GM12878 (cell line): ENCODE results near the gene MEIOSIN. TPM values are rescaled to one million over a fixed set of nuclear protein-coding genes. Genes with fewer than 3 reads are reported as not detected.

ENCODE experiments used
- BHLHE40 ChIP-seq, 2 experiments: fragments of 450-650 bp in 1 of 2; IDR thresholded peaks; 2 replicates each; pipeline ENCODE4 v1.6.1; 2011 to 2017; ENCODE audit warnings: low read depth in 2 of 2, borderline replicate concordance in 1 of 2, improper control_type of control experiment in 1 of 2, low read length in 1 of 2, mild to moderate bottlenecking in 1 of 2
- E2F8 ChIP-seq: fragments of 450-650 bp; IDR thresholded peaks from 2 replicates; pipeline ENCODE4 v1.6.1; 2018; ENCODE audit warnings: mild to moderate bottlenecking, low read depth, moderate library complexity; ENCODE audit not compliant: partially characterized antibody
- HCFC1 ChIP-seq: fragments of 150-350 bp; IDR thresholded peaks from 2 replicates; pipeline ENCODE4 v1.6.1; 2014; ENCODE audit warnings: low read length
- JUNB ChIP-seq: IDR thresholded peaks from 2 replicates; pipeline ENCODE4 v1.6.1; 2016; ENCODE audit warnings: antibody characterized with exemption, mild to moderate bottlenecking
- KAT2A ChIP-seq: conservative IDR thresholded peaks from 2 replicates; pipeline ENCODE4 v1.6.1; 2011; ENCODE audit warnings: low read depth, low read length; ENCODE audit not compliant: control insufficient read depth
- MLLT1 ChIP-seq: fragments of 450-650 bp; IDR thresholded peaks from 2 replicates; pipeline ENCODE4 v1.6.1; 2016; ENCODE audit warnings: mild to moderate bottlenecking
- RUNX3 ChIP-seq: IDR thresholded peaks from 2 replicates; pipeline ENCODE4 v1.6.1; 2012; ENCODE audit warnings: low read length, inconsistent platforms
- SIN3A ChIP-seq: IDR thresholded peaks from 2 replicates; pipeline ENCODE4 v1.6.1; 2012; ENCODE audit warnings: low read depth, low read length, improper control_type of control experiment
- SP1 ChIP-seq: IDR thresholded peaks from one replicate; pipeline ENCODE4 v1.6.1; 2011; ENCODE audit warnings: low read depth, low read length
- SREBF2 ChIP-seq: IDR thresholded peaks from 2 replicates; pipeline ENCODE4 v1.6.1; 2012; ENCODE audit warnings: mild to moderate bottlenecking, low read length
- SRF ChIP-seq, 2 experiments: IDR thresholded peaks; 2 replicates each; pipeline ENCODE4 v1.6.1; 2011; ENCODE audit warnings: low read depth in 2 of 2, low read length in 2 of 2, mild to moderate bottlenecking in 1 of 2, moderate library complexity in 1 of 2
- TARDBP ChIP-seq: IDR thresholded peaks from 2 replicates; pipeline ENCODE4 v1.6.1; 2016; ENCODE audit warnings: borderline replicate concordance
- TCF12 ChIP-seq: IDR thresholded peaks from 2 replicates; pipeline ENCODE4 v1.6.1; 2011; ENCODE audit warnings: low read depth, mild to moderate bottlenecking, low read length
- ZNF207 ChIP-seq: fragments of 450-650 bp; IDR thresholded peaks from 2 replicates; pipeline ENCODE4 v1.6.1; 2014; ENCODE audit warnings: antibody characterized with exemption, mild to moderate bottlenecking, borderline replicate concordance
- polyA plus RNA-seq, 11 experiments: library from polyadenylated mRNA; depleted of rRNA in 4 of 11; unstranded in 6 of 11; stranded (reverse) in 5 of 11; fragments of >200 nt; fragmentation: Nextera tagmentation in 4 of 11; fragmentation: Illumina TruSeq in 1 of 11; extraction: Ambion mirVana in 4 of 11; extraction: Trizol in 1 of 11; gene quantifications; 1 replicate in 1 of 11; 2 replicates in 10 of 11; pipeline versions ENCODE4 v1.2.1 to v1.2.3, GENCODE V29; 2011 to 2016; ENCODE audit warnings: inconsistent platforms in 2 of 11, missing spikeins in 2 of 11, low read depth in 1 of 11
- total RNA-seq, 4 experiments: library from RNA; depleted of rRNA in 3 of 4; stranded (reverse); fragments of >200 nt in 3 of 4; fragmentation: Illumina TruSeq in 1 of 4; extraction: Trizol in 1 of 4; gene quantifications; 2 replicates each; pipeline versions ENCODE4 v1.2.1 to v1.2.3, GENCODE V29; 2013 to 2021
- TF ChIP-seq, protein P1 (sequence below): IDR thresholded peaks from 2 replicates; pipeline ENCODE4 v1.6.1; 2012; ENCODE audit warnings: low read depth, low read length, improper control_type of control experiment
- TF ChIP-seq, protein P2 (sequence below), 3 experiments: IDR thresholded peaks in 2 of 3; conservative IDR thresholded peaks in 1 of 3; 2 replicates each; pipeline ENCODE4 v1.5.1; 2011; ENCODE audit warnings: low read depth in 3 of 3, low read length in 3 of 3, mild to moderate bottlenecking in 3 of 3, control low read depth in 2 of 3, moderate library complexity in 2 of 3, inconsistent platforms in 1 of 3, mixed read lengths in 1 of 3; ENCODE audit not compliant: control insufficient read depth in 2 of 3, insufficient read depth in 1 of 3; ENCODE audit errors: extremely low read depth in 1 of 3
- TF ChIP-seq, protein P3 (sequence below): IDR thresholded peaks from 2 replicates; pipeline ENCODE4 v1.6.1; 2012; ENCODE audit warnings: improper control_type of control experiment, low read depth, low read length; ENCODE audit not compliant: insufficient replicate concordance

The MEIOSIN gene
- total and polyA plus RNA-seq, 10 of the 15 experiments (the other 5 are each of a cell fraction or from before 2014, with no cell fraction given) = 0.05 to 0.66 (median 0.14) TPM; not detected in 4

DNA sequence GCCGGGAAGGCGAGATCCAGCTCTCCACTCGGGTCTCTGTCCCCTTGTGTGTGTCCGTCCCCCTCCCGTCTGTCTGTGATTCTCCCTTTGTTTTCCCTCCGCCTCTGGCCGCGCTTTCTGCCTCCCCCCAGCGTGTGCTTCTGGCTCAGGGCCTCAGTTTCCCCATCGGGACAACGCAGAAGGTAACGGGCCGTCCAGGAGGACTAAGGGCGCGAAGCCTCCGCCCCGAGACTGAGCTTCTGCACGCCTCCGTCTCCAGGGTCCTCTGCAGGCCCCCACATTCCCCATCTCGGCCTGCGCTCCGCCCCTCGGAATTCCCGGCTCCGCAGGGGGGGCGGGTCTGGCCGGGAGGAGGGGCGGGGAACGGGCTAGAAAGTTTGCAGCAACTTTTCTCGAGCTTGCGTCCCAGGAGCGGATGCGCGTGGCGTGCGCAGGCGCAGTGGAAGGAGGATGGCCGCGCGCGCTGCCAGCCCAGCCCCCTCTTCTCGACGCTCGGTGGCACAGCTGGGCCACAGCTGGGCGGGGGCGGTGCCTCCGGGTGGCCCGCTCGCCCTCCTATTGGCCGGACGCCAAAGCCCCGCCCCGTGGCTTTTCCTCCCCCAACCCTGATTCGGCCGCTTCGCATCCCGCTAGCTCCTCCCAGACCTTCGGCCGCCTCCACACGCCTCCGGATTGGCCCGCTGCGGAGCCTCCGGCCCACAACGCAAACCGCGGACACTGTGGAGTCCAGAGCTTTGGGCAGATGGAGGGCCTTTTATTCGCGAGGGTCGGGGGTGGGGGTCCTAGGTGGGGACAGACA, 35.9 kb downstream of the MEIOSIN start, which contains the start of gene SIX5 (continued):
- no peak for TF ChIP-seq E2F8
- TF ChIP-seq MLLT1 = peak; percentile 35
- no peak for TF ChIP-seq KAT2A
- peak; percentile 29 to 77; a peak in 2 of 4 replicates for TF ChIP-seq BHLHE40 (IDR thresholded peaks at IDR 0.05; ENCODE audit: borderline replicate concordance in 1 of 2, low read depth in 2 of 2, low read length in 1 of 2)
- TF ChIP-seq JUNB = no peak
- TF ChIP-seq, protein P1, sequence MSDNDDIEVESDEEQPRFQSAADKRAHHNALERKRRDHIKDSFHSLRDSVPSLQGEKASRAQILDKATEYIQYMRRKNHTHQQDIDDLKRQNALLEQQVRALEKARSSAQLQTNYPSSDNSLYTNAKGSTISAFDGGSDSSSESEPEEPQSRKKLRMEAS = no peak; the same call in none of the 2 replicates
- TF ChIP-seq, protein P2, sequence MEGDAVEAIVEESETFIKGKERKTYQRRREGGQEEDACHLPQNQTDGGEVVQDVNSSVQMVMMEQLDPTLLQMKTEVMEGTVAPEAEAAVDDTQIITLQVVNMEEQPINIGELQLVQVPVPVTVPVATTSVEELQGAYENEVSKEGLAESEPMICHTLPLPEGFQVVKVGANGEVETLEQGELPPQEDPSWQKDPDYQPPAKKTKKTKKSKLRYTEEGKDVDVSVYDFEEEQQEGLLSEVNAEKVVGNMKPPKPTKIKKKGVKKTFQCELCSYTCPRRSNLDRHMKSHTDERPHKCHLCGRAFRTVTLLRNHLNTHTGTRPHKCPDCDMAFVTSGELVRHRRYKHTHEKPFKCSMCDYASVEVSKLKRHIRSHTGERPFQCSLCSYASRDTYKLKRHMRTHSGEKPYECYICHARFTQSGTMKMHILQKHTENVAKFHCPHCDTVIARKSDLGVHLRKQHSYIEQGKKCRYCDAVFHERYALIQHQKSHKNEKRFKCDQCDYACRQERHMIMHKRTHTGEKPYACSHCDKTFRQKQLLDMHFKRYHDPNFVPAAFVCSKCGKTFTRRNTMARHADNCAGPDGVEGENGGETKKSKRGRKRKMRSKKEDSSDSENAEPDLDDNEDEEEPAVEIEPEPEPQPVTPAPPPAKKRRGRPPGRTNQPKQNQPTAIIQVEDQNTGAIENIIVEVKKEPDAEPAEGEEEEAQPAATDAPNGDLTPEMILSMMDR (IDR thresholded peaks at IDR 0.05 in 2 of 3, conservative IDR thresholded peaks at IDR 0.05 in 1 of 3; ENCODE audit: control insufficient read depth in 2 of 3, extremely low read depth in 1 of 3, insufficient read depth in 1 of 3, low read depth in 3 of 3, low read length in 3 of 3) = no peak
- TF ChIP-seq TCF12 = peak; percentile 99
- no peak for TF ChIP-seq SRF (IDR thresholded peaks at IDR 0.05; ENCODE audit: low read depth in 2 of 2, low read length in 2 of 2)
- TF ChIP-seq, protein P3, sequence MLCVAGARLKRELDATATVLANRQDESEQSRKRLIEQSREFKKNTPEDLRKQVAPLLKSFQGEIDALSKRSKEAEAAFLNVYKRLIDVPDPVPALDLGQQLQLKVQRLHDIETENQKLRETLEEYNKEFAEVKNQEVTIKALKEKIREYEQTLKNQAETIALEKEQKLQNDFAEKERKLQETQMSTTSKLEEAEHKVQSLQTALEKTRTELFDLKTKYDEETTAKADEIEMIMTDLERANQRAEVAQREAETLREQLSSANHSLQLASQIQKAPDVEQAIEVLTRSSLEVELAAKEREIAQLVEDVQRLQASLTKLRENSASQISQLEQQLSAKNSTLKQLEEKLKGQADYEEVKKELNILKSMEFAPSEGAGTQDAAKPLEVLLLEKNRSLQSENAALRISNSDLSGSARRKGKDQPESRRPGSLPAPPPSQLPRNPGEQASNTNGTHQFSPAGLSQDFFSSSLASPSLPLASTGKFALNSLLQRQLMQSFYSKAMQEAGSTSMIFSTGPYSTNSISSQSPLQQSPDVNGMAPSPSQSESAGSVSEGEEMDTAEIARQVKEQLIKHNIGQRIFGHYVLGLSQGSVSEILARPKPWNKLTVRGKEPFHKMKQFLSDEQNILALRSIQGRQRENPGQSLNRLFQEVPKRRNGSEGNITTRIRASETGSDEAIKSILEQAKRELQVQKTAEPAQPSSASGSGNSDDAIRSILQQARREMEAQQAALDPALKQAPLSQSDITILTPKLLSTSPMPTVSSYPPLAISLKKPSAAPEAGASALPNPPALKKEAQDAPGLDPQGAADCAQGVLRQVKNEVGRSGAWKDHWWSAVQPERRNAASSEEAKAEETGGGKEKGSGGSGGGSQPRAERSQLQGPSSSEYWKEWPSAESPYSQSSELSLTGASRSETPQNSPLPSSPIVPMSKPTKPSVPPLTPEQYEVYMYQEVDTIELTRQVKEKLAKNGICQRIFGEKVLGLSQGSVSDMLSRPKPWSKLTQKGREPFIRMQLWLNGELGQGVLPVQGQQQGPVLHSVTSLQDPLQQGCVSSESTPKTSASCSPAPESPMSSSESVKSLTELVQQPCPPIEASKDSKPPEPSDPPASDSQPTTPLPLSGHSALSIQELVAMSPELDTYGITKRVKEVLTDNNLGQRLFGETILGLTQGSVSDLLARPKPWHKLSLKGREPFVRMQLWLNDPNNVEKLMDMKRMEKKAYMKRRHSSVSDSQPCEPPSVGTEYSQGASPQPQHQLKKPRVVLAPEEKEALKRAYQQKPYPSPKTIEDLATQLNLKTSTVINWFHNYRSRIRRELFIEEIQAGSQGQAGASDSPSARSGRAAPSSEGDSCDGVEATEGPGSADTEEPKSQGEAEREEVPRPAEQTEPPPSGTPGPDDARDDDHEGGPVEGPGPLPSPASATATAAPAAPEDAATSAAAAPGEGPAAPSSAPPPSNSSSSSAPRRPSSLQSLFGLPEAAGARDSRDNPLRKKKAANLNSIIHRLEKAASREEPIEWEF = peak; percentile 94
- TF ChIP-seq SP1 = peak; percentile 88
- peak; percentile 74 for TF ChIP-seq RUNX3
- TF ChIP-seq ZNF207 = no peak
- TF ChIP-seq SREBF2 = no peak
- TF ChIP-seq SIN3A = peak; percentile 92
- TF ChIP-seq TARDBP = 0 out of 2 replicates have a peak, but pooled peaks have one; percentile 47
- TF ChIP-seq HCFC1 = 0 out of 2 replicates have a peak, but pooled peaks have one; percentile 31
